Body of pancreas (tissue), 4 donors: ENCODE data around the gene MARCHF3.

Source experiments
- POLR2A ChIP-seq, 3 donors: fragments of 450-650 bp; IDR thresholded peaks; one replicate each; pipeline ENCODE4 v1.6.1; 2016; ENCODE audit warnings: antibody characterized with exemption in 3 of 3, mild to moderate bottlenecking in 2 of 3
- TF ChIP-seq, protein P1 (sequence below), 7 experiments: fragments of 450-650 bp in 4 of 7; fragments of 200-600 bp in 3 of 7; sonication (generic) in 3 of 7; IDR thresholded peaks; one replicate each; pipeline ENCODE4 v1.5.1; 2016 to 2019; ENCODE audit warnings: antibody characterized with exemption in 7 of 7

DNA sequence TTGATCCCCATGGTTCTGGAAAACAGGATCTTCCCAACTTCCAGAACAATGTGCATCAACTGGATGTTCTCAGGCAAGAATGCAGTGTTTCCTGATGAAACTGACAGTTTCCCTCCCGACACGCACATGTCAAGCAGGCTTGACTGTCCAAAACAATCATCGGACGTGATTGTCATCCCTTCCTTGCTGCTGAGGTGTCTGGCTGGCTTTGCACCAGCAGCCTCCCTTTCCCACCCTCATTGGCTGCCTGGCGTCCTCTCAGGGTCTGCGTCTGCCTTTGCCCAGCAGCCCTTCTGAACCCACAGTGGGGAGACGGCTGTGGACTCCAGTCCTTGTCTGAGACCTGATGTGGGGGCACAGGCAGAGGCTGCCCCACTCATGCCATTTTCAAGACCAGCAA lies 110.8 kb downstream of the MARCHF3 start:
- no peak for TF ChIP-seq POLR2A (IDR thresholded peaks at IDR 0.05)
- TF ChIP-seq, protein P1, sequence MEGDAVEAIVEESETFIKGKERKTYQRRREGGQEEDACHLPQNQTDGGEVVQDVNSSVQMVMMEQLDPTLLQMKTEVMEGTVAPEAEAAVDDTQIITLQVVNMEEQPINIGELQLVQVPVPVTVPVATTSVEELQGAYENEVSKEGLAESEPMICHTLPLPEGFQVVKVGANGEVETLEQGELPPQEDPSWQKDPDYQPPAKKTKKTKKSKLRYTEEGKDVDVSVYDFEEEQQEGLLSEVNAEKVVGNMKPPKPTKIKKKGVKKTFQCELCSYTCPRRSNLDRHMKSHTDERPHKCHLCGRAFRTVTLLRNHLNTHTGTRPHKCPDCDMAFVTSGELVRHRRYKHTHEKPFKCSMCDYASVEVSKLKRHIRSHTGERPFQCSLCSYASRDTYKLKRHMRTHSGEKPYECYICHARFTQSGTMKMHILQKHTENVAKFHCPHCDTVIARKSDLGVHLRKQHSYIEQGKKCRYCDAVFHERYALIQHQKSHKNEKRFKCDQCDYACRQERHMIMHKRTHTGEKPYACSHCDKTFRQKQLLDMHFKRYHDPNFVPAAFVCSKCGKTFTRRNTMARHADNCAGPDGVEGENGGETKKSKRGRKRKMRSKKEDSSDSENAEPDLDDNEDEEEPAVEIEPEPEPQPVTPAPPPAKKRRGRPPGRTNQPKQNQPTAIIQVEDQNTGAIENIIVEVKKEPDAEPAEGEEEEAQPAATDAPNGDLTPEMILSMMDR (IDR thresholded peaks at IDR 0.05) = no peak
